Endothelial cell of umbilical vein (primary cell): ENCODE measurements around the gene LZIC. TPM values are rescaled to one million over a fixed set of nuclear protein-coding genes. Genes with fewer than 3 reads are reported as not detected.

Source experiments
- BruUV-seq: library from RNA; stranded (reverse); fragments of 400-500 nt; replicated peaks from 2 replicates; lab custom pipeline; 2021; lab: Mats Ljungman, UMichigan
- CTCF ChIA-PET: fragments of 300-600, 350-600 bp; sonication (Branson Sonifier 250); formaldehyde crosslinking; loops from one replicate; lab custom pipeline; 2021; ENCODE audit warnings: antibody characterized with exemption, inconsistent platforms; lab: Charles Lee
- POLR2A ChIA-PET: fragments of 300-600, 350-600 bp; sonication (Branson Sonifier 250); formaldehyde crosslinking; loops from one replicate; lab custom pipeline; 2021; ENCODE audit warnings: antibody characterized with exemption, inconsistent platforms; lab: Charles Lee
- DNase-seq: peaks from one replicate; pipeline ENCODE4 v3.0.0-alpha.2; 2011; ENCODE audit warnings: low read depth, low spot score
- FAIRE-seq: peaks from 2 replicates; lab custom pipeline; 2011; peaks lifted over from hg19 to GRCh38; lab: Jason Lieb, UNC
- H2AFZ ChIP-seq: 2 replicates; pipeline ENCODE4 v1.6.0; 2012; ENCODE audit warnings: low read depth, low read length, control low read depth, inconsistent platforms
- H3K27ac ChIP-seq: 2 replicates; pipeline ENCODE4 v1.5.1; 2011; ENCODE audit warnings: low read depth, mild to moderate bottlenecking, control low read depth, low read length, moderate library complexity; ENCODE audit not compliant: insufficient read depth
- H3K27me3 ChIP-seq, 2 experiments: 2 replicates each; pipeline versions ENCODE4 v1.6.0 to v1.6.1; 2011; ENCODE audit warnings: low read length in 2 of 2, mixed read lengths in 1 of 2; ENCODE audit not compliant: control insufficient read depth in 2 of 2, insufficient read depth in 2 of 2
- H3K36me3 ChIP-seq, 2 experiments: 2 replicates in 1 of 2; 3 replicates in 1 of 2; pipeline ENCODE4 v1.5.1; 2011; ENCODE audit warnings: low read length in 2 of 2, mild to moderate bottlenecking in 1 of 2, moderate library complexity in 1 of 2; ENCODE audit not compliant: control insufficient read depth in 2 of 2, insufficient read depth in 2 of 2; ENCODE audit errors: extremely low read depth in 1 of 2
- H3K4me1 ChIP-seq: 3 replicates; pipeline ENCODE4 v1.5.1; 2011; ENCODE audit warnings: mild to moderate bottlenecking, low read length; ENCODE audit not compliant: control insufficient read depth, insufficient read depth; ENCODE audit errors: extremely low read depth
- H3K4me2 ChIP-seq: 2 replicates; pipeline ENCODE4 v1.6.1; 2011; ENCODE audit warnings: low read length, control low read depth, mixed read lengths; ENCODE audit not compliant: insufficient read depth
- H3K4me3 ChIP-seq, 3 experiments: fragments of 200-600 bp in 1 of 3; sonication (generic), shearing (Covaris generic) in 1 of 3; replicated peaks in 1 of 3; 2 replicates each; pipeline ENCODE4 v1.5.1; 2011 to 2016; ENCODE audit warnings: control low read depth in 3 of 3, low read length in 3 of 3, mild to moderate bottlenecking in 2 of 3, inconsistent platforms in 1 of 3, low read depth in 1 of 3, moderate library complexity in 1 of 3; ENCODE audit not compliant: insufficient read depth in 1 of 3
- H3K79me2 ChIP-seq: 2 replicates; pipeline ENCODE4 v1.6.0; 2012; ENCODE audit warnings: low read length, inconsistent platforms; ENCODE audit not compliant: control insufficient read depth, insufficient read depth
- H3K9ac ChIP-seq: replicated peaks from 2 replicates; pipeline ENCODE3; 2011; ENCODE audit warnings: low read length, control low read depth; ENCODE audit not compliant: insufficient read depth; ENCODE audit errors: extremely low read depth
- H3K9me1 ChIP-seq: replicated peaks from 3 replicates; pipeline ENCODE4 v1.6.0; 2011; ENCODE audit warnings: mild to moderate bottlenecking, low read length; ENCODE audit not compliant: control insufficient read depth, insufficient read depth; ENCODE audit errors: extremely low read depth
- H3K9me3 ChIP-seq: replicated peaks from 2 replicates; pipeline ENCODE4 v1.5.1; 2012; ENCODE audit warnings: low read length, inconsistent platforms; ENCODE audit not compliant: control insufficient read depth, insufficient read depth
- H4K20me1 ChIP-seq: replicated peaks from 2 replicates; pipeline ENCODE3; 2011; ENCODE audit warnings: mild to moderate bottlenecking, low read length; ENCODE audit not compliant: control insufficient read depth, insufficient read depth; ENCODE audit errors: extremely low read depth
- CTCF ChIP-seq, 2 donors: IDR thresholded peaks; 1 replicate in 1 of 2; 2 replicates in 1 of 2; pipeline ENCODE4 v1.5.1; 2011; ENCODE audit warnings: low read length in 2 of 2, mild to moderate bottlenecking in 2 of 2, moderate library complexity in 2 of 2, control low read depth in 1 of 2, inconsistent platforms in 1 of 2, low read depth in 1 of 2; ENCODE audit not compliant: insufficient read depth in 1 of 2; ENCODE audit errors: extremely low read depth in 1 of 2
- EZH2 ChIP-seq: IDR thresholded peaks from 2 replicates; pipeline ENCODE4 v1.6.1; 2012; ENCODE audit warnings: borderline replicate concordance, low read depth, mild to moderate bottlenecking, moderate library complexity, low read length, inconsistent platforms; ENCODE audit not compliant: severe bottlenecking
- FOS ChIP-seq: IDR thresholded peaks from 2 replicates; pipeline ENCODE4 v1.6.1; 2011; ENCODE audit warnings: mild to moderate bottlenecking, low read length, moderate library complexity, borderline replicate concordance; ENCODE audit not compliant: insufficient read depth
- GATA2 ChIP-seq: IDR thresholded peaks from 2 replicates; pipeline ENCODE4 v1.7.0; 2011; ENCODE audit warnings: low read depth, mild to moderate bottlenecking, moderate library complexity, mixed read lengths, low read length; ENCODE audit not compliant: insufficient read length, insufficient read depth
- JUN ChIP-seq: IDR thresholded peaks from 2 replicates; pipeline ENCODE4 v1.6.1; 2011; ENCODE audit warnings: borderline replicate concordance, low read depth; ENCODE audit not compliant: insufficient read length, insufficient read depth
- MAX ChIP-seq: IDR thresholded peaks from 2 replicates; pipeline ENCODE4 v1.6.1; 2011; ENCODE audit not compliant: insufficient read depth, insufficient read length
- MYC ChIP-seq: IDR thresholded peaks from one replicate; pipeline ENCODE4 v1.6.1; 2011; ENCODE audit warnings: mild to moderate bottlenecking, low read depth, low read length
- POLR2A ChIP-seq: IDR thresholded peaks from 2 replicates; pipeline ENCODE4 v1.6.1; 2012; ENCODE audit warnings: low read depth, mild to moderate bottlenecking, control low read depth, low read length
- POLR2AphosphoS5 ChIP-seq: IDR thresholded peaks from 2 replicates; pipeline ENCODE4 v1.6.1; 2012; ENCODE audit warnings: low read depth, mild to moderate bottlenecking, control low read depth, low read length, moderate library complexity; ENCODE audit not compliant: insufficient read depth
- dilution Hi-C: fragments of 300-500 bp; cut with MboI; formaldehyde crosslinking; loops from one replicate; pipeline ENCODE4 v1.15.0; 2019; ENCODE audit warnings: low sequenced_read_pairs; ENCODE audit not compliant: extremely low pct_ligation_motif_present
- intact Hi-C: fragments of 100-400 bp; cut with micrococcal nuclease; formaldehyde crosslinking; loops from one replicate; pipeline ENCODE4 v1.10.0; 2022
- polyA plus RNA-seq, 4 experiments: library from polyadenylated mRNA; depleted of rRNA in 3 of 4; stranded (reverse) in 3 of 4; unstranded in 1 of 4; fragments of >200 nt; gene quantifications; 2 replicates each; pipeline versions ENCODE4 v1.2.1 to v1.2.3, GENCODE V29; 2011 to 2012; ENCODE audit warnings: missing spikeins in 1 of 4
- total RNA-seq: library from RNA; stranded (reverse); gene quantifications from 2 replicates; pipeline ENCODE4 v1.2.3, GENCODE V29; 2021

The LZIC gene
- total and polyA plus RNA-seq, 2 donors (not counting 3 experiments of a cell fraction or from before 2014, with no cell fraction given), result 3.7 to 23.4 TPM

DNA sequence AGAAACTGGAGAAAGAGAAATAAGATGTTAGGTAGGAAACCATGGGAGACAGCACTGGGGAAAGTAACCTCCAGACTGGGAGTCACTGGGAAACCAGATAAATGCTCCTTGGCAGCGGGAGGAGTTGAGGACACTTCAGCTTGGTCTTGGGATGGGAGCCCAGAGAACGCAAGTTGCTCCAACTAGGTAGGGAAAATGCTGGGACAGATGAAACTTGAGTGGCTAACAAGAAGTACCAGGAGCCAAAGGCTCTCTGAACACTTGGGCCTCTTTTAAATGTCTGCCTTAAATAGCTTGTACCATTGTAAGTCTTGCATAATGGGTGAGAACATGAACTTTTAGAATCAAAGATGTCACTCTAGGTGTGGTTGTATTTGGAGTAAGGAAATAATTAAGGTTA is 3.1 kb upstream of the LZIC start:
- ChIA-PET CTCF (interaction anchor here (1.0 kb wide), 1 partner anchor 88 kb away, joined by 3 read pairs; no protein-coding TSS in a partner anchor), POLR2A (no interaction called here)
- peaks cover 8% of the 10 kb centered on the region for H3K79me2 ChIP-seq
- H3K36me3 ChIP-seq, result no peaks in the 10 kb centered on the region
- H3K4me2 ChIP-seq, result no peak overlapping the region
- H3K4me1 ChIP-seq, result peaks cover 4% of the 10 kb centered on the region
- H3K27me3 ChIP-seq, result no peaks in the 10 kb centered on the region
- H3K9me3 ChIP-seq, result no peaks in the 10 kb centered on the region
- no peak overlapping the region for H2AFZ ChIP-seq
- no peak overlapping the region for H3K4me3 ChIP-seq
- FAIRE-seq, result no peak
- H4K20me1 ChIP-seq, result no peaks in the 10 kb centered on the region
- no TSS peak for BruUV-seq
- H3K9ac ChIP-seq, result no peak overlapping the region
- intact Hi-C loops (no loop called here), dilution Hi-C loops (no loop called here)
- no peak for DNase-seq
- H3K27ac ChIP-seq, result no peak overlapping the region
- no peak for TF ChIP-seq MAX
- TF ChIP-seq CTCF (IDR thresholded peaks at IDR 0.05; ENCODE audit: extremely low read depth in 1 of 2, insufficient read depth in 1 of 2, low read depth in 1 of 2, low read length in 2 of 2), result no peak
- TF ChIP-seq POLR2A, result no peak
- TF ChIP-seq FOS, result no peak
- no peak for TF ChIP-seq POLR2AphosphoS5
- no peak for TF ChIP-seq MYC
- no peak for TF ChIP-seq EZH2
- TF ChIP-seq JUN, result no peak
- TF ChIP-seq GATA2, result no peak
- H3K9me1 ChIP-seq, result no peaks in the 10 kb centered on the region
